Anterior cingulate cortex (tissue), 58 donors: ENCODE data around the gene CDC27.
A peak's percentile ranks its signal among the peaks of the same experiment; 100 is the strongest.
"Not testable (repeated sequence)": the region's sequence is repeated elsewhere in the genome, so short reads cannot be mapped to it uniquely, and the experiment has no call there.

ENCODE experiments used
- DNase-seq, 58 donors: peaks; one replicate each; lab custom pipeline; 2025; lab: John Stamatoyannopoulos, UW

The CDC27 gene

GRCh38 chr17:47219621-47220475 is 30.8 kb upstream of the CDC27 start:
- DNase-seq, result no peak

- no peak for DNase-seq
Measured at GRCh38 chr17:47218896-47219430, 29.9 kb upstream of the CDC27 start.

- not testable (repeated sequence) for DNase-seq
Measured at GRCh38 chr17:47217279-47217678, 28.2 kb upstream of the CDC27 start.

GRCh38 chr17:47216821-47217220 is 27.7 kb upstream of the CDC27 start:
- DNase-seq, result not testable (repeated sequence)

GRCh38 chr17:47214931-47215330 is 25.8 kb upstream of the CDC27 start:
- no peak for DNase-seq

- DNase-seq, result no peak
Measured at GRCh38 chr17:47213540-47213939, 24.4 kb upstream of the CDC27 start.

- DNase-seq, result no peak
Measured at GRCh38 chr17:47212458-47212857, 23.4 kb upstream of the CDC27 start.

GRCh38 chr17:47210779-47211178 is 21.7 kb upstream of the CDC27 start:
- DNase-seq, result no peak

- no peak for DNase-seq
Measured at GRCh38 chr17:47210105-47210504, 21.0 kb upstream of the CDC27 start.

GRCh38 chr17:47209499-47209898 is 20.4 kb upstream of the CDC27 start:
- no peak for DNase-seq

- no peak for DNase-seq
Measured at GRCh38 chr17:47208744-47209488, 19.8 kb upstream of the CDC27 start, which contains the start of gene MYL4. Gene MYL4 (plus strand): TSS chr17:47209348. CDS start chr17:47209423, 75 bp downstream.

GRCh38 chr17:47207143-47208067 is 18.3 kb upstream of the CDC27 start:
- DNase-seq, result no peak

GRCh38 chr17:47205419-47205963 is 16.4 kb upstream of the CDC27 start:
- DNase-seq, result no peak

- DNase-seq, result peak in 25 of 58 donors; percentile 2 to 75 (median 15)
Measured at GRCh38 chr17:47204722-47205418, 15.8 kb upstream of the CDC27 start.

GRCh38 chr17:47203984-47204721 is 15.1 kb upstream of the CDC27 start:
- DNase-seq, result no peak

GRCh38 chr17:47201166-47201565 is 12.1 kb upstream of the CDC27 start:
- no peak for DNase-seq

- DNase-seq, result no peak
Measured at GRCh38 chr17:47200325-47200664, 11.2 kb upstream of the CDC27 start.

- no peak for DNase-seq
Measured at GRCh38 chr17:47199627-47200324, 10.7 kb upstream of the CDC27 start.
